HepG2 (cell line): ENCODE results near the gene SLIT1. TPM values are rescaled to one million over a fixed set of nuclear protein-coding genes. Genes with fewer than 3 reads are reported as not detected.

ENCODE experiments used
- ATRX ChIP-seq: sonication (generic); formaldehyde crosslinking; IDR thresholded peaks from 2 replicates; pipeline ENCODE4 v1.4.0; 2020; ENCODE audit warnings: missing genetic modification reagents, borderline replicate concordance
- BRD4 ChIP-seq: sonication (generic); formaldehyde crosslinking; IDR thresholded peaks from 2 replicates; pipeline ENCODE4 v1.4.0; 2020; ENCODE audit warnings: missing genetic modification reagents
- EED ChIP-seq: sonication (generic); formaldehyde crosslinking; IDR thresholded peaks from 2 replicates; pipeline ENCODE4 v1.5.0; 2020; ENCODE audit warnings: mild to moderate bottlenecking, missing genetic modification reagents
- FIP1L1 ChIP-seq: fragments of 200-400 bp; formaldehyde crosslinking; IDR thresholded peaks from 2 replicates; pipeline ENCODE4 v1.6.1; 2018; ENCODE audit warnings: low read depth, mild to moderate bottlenecking, low read length, moderate library complexity, borderline replicate concordance; ENCODE audit not compliant: insufficient read depth
- FOXM1 ChIP-seq: sonication (generic); formaldehyde crosslinking; IDR thresholded peaks from 2 replicates; pipeline ENCODE4 v1.5.0; 2020; ENCODE audit warnings: missing genetic modification reagents
- LCORL ChIP-seq, 2 experiments: fragments of 450-650 bp in 1 of 2; sonication (generic) in 1 of 2; formaldehyde crosslinking in 1 of 2; IDR thresholded peaks; 2 replicates each; pipeline versions ENCODE4 v1.5.0 to v1.6.1; 2017 to 2020; ENCODE audit warnings: antibody characterized with exemption in 1 of 2, missing genetic modification reagents in 1 of 2
- PCBP2 ChIP-seq: fragments of 200-400 bp; formaldehyde crosslinking; optimal IDR thresholded peaks from 2 replicates; pipeline ENCODE3; 2018; ENCODE audit warnings: low read length, low read depth; ENCODE audit not compliant: poor library complexity, severe bottlenecking
- SIN3B ChIP-seq: fragments of 150-350 bp; IDR thresholded peaks from 2 replicates; pipeline ENCODE4 v1.6.1; 2014; ENCODE audit warnings: low read length
- YEATS4 ChIP-seq: sonication (generic); formaldehyde crosslinking; IDR thresholded peaks from 2 replicates; pipeline ENCODE4 v1.4.0; 2020; ENCODE audit warnings: missing genetic modification reagents, borderline replicate concordance
- ZBTB7B ChIP-seq: sonication (generic); formaldehyde crosslinking; IDR thresholded peaks from 2 replicates; pipeline ENCODE4 v1.4.0; 2020; ENCODE audit warnings: missing genetic modification reagents
- ZFY ChIP-seq: sonication (generic); formaldehyde crosslinking; IDR thresholded peaks from 2 replicates; pipeline ENCODE4 v1.4.0; 2020; ENCODE audit warnings: missing genetic modification reagents
- ZMAT3 ChIP-seq: sonication (generic); formaldehyde crosslinking; conservative IDR thresholded peaks from 2 replicates; pipeline ENCODE4 v1.7.0; 2021; ENCODE audit warnings: missing genetic modification reagents
- ZNF138 ChIP-seq: sonication (generic); formaldehyde crosslinking; IDR thresholded peaks from 2 replicates; pipeline ENCODE4 v1.5.0; 2020; ENCODE audit warnings: mild to moderate bottlenecking, low read depth, missing genetic modification reagents
- ZNF354B ChIP-seq: sonication (generic); formaldehyde crosslinking; IDR thresholded peaks from 2 replicates; pipeline ENCODE4 v1.8.0; 2022; ENCODE audit warnings: mild to moderate bottlenecking, missing genetic modification reagents
- ZNF556 ChIP-seq: sonication (generic); formaldehyde crosslinking; IDR thresholded peaks from 2 replicates; pipeline ENCODE4 v1.4.0; 2020; ENCODE audit warnings: mild to moderate bottlenecking, missing genetic modification reagents, borderline replicate concordance
- ZNF629 ChIP-seq: sonication (generic); formaldehyde crosslinking; conservative IDR thresholded peaks from 2 replicates; pipeline ENCODE4 v1.5.0; 2020; ENCODE audit warnings: missing genetic modification reagents
- ZNF652 ChIP-seq: IDR thresholded peaks from 2 replicates; pipeline ENCODE4 v1.6.1; 2016; ENCODE audit warnings: low read depth, borderline replicate concordance
- ZNF768 ChIP-seq: sonication (generic); formaldehyde crosslinking; IDR thresholded peaks from 2 replicates; pipeline ENCODE4 v1.4.0; 2020; ENCODE audit warnings: missing genetic modification reagents
- ZNF816 ChIP-seq: sonication (generic); formaldehyde crosslinking; IDR thresholded peaks from 2 replicates; pipeline ENCODE4 v1.8.0; 2022; ENCODE audit warnings: missing genetic modification reagents, mild to moderate bottlenecking, borderline replicate concordance
- ZSCAN25 ChIP-seq: sonication (generic); formaldehyde crosslinking; IDR thresholded peaks from 2 replicates; pipeline ENCODE4 v1.8.0; 2022; ENCODE audit warnings: mild to moderate bottlenecking, missing genetic modification reagents
- polyA plus RNA-seq, 8 experiments: library from polyadenylated mRNA; depleted of rRNA in 3 of 8; stranded (reverse) in 7 of 8; unstranded in 1 of 8; fragments of >200 nt; fragmentation: Illumina TruSeq in 4 of 8; extraction: Trizol in 4 of 8; gene quantifications; 2 replicates each; pipeline versions ENCODE4 v1.2.1 to v1.2.3, GENCODE V29; 2011 to 2016; ENCODE audit warnings: low read depth in 4 of 8, missing spikeins in 1 of 8, mixed read lengths in 1 of 8; ENCODE audit not compliant: insufficient read depth in 1 of 8
- total RNA-seq, 5 experiments: library from RNA; depleted of rRNA; stranded (reverse); fragments of >200 nt; fragmentation: Illumina TruSeq; extraction: Trizol; gene quantifications; 2 replicates each; pipeline ENCODE4 v1.2.3, GENCODE V29; 2016; ENCODE audit warnings: low read depth in 1 of 5
- TF ChIP-seq, protein P1 (sequence below): sonication (generic); formaldehyde crosslinking; IDR thresholded peaks from 2 replicates; pipeline ENCODE4 v1.5.0; 2020; ENCODE audit warnings: mild to moderate bottlenecking, low read depth, missing genetic modification reagents, borderline replicate concordance
- TF ChIP-seq, protein P2 (sequence below): sonication (generic); formaldehyde crosslinking; IDR thresholded peaks from 2 replicates; pipeline ENCODE4 v1.5.0; 2020; ENCODE audit warnings: mild to moderate bottlenecking, missing genetic modification reagents, borderline replicate concordance
- TF ChIP-seq, protein P3 (sequence below): IDR thresholded peaks from 2 replicates; pipeline ENCODE4 v1.6.1; 2016; ENCODE audit warnings: low read depth, missing genetic modification reagents, missing compliant biosample characterization

The SLIT1 gene
- total and polyA plus RNA-seq, 2 of the 13 experiments (the other 11 are each of a cell fraction or from before 2014, with no cell fraction given) = 0.09 to 0.33 TPM

DNA sequence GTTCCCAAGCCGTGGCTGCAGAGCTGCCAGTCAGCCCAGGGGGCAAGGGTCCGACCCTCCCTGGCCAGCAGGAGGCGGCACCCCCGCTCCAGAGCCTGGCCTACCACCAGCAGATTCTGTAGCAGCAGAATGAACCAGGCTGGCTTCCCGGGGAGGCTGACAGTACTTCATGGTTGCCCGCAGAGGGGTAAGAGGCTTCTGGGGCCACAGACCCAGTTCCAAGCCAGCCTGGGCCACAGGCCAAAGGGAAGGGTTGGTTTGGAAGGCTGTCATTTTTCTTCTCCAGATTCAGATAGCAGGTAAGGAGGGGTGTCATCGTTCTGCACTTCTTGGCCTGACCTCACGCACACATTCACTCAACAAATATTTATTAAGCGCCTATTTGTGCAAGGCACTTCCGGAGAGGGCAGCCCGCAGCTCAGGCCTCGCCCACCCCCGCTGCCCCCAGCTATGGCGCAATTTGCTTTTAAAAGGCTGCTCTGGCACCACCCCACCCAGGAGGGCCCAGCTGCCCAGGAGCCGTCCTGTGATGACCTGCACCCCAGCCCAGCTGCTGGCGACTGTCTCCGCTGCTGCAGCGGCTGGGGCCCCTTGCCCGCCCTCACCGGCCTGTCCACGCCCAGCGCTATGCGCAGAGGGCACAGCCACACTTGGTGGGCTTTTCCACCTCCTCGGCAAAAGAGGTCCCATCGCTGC is 185.1 kb downstream of the SLIT1 start (continued):
- no peak for TF ChIP-seq EED (CRISPR knock-in tag)
- TF ChIP-seq, protein P1, sequence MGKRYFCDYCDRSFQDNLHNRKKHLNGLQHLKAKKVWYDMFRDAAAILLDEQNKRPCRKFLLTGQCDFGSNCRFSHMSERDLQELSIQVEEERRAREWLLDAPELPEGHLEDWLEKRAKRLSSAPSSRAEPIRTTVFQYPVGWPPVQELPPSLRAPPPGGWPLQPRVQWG (CRISPR knock-in tag) = no peak
- TF ChIP-seq SIN3B = no peak
- no peak for TF ChIP-seq ZNF138
- TF ChIP-seq ZNF768 (CRISPR knock-in tag) = no peak
- TF ChIP-seq, protein P2, sequence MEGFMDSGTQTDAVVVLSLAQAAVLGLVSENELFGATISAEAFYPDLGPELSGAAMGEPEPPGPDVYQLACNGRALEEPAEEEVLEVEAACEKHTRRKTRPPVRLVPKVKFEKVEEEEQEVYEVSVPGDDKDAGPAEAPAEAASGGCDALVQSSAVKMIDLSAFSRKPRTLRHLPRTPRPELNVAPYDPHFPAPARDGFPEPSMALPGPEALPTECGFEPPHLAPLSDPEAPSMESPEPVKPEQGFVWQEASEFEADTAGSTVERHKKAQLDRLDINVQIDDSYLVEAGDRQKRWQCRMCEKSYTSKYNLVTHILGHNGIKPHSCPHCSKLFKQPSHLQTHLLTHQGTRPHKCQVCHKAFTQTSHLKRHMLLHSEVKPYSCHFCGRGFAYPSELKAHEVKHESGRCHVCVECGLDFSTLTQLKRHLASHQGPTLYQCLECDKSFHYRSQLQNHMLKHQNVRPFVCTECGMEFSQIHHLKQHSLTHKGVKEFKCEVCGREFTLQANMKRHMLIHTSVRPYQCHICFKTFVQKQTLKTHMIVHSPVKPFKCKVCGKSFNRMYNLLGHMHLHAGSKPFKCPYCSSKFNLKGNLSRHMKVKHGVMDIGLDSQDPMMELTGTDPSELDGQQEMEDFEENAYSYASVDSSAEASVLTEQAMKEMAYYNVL (CRISPR knock-in tag) = no peak; the same call in 1 of the 2 replicates
- 0 out of 2 replicates have a peak, but pooled peaks have one; percentile 25 for TF ChIP-seq YEATS4 (CRISPR knock-in tag)
- no peak for TF ChIP-seq ZNF556 (CRISPR knock-in tag)
- peak; percentile 74; the same call in 1 of the 2 replicates for TF ChIP-seq ZBTB7B (CRISPR knock-in tag)
- TF ChIP-seq ZNF652 (CRISPR knock-in tag) = no peak
- TF ChIP-seq BRD4 (CRISPR knock-in tag) = no peak
- TF ChIP-seq ZSCAN25 (CRISPR knock-in tag) = no peak
- TF ChIP-seq LCORL (IDR thresholded peaks at IDR 0.05) = no peak
- TF ChIP-seq LCORL (CRISPR knock-in tag; IDR thresholded peaks at IDR 0.05) = peak; percentile 81
- TF ChIP-seq ATRX (CRISPR knock-in tag) = no peak
- no peak for TF ChIP-seq FOXM1 (CRISPR knock-in tag)
- no peak for TF ChIP-seq PCBP2
- TF ChIP-seq ZNF629 (CRISPR knock-in tag) = no peak
- TF ChIP-seq ZFY (CRISPR knock-in tag) = peak; percentile 42; the same call in 1 of the 2 replicates
- TF ChIP-seq, protein P3, sequence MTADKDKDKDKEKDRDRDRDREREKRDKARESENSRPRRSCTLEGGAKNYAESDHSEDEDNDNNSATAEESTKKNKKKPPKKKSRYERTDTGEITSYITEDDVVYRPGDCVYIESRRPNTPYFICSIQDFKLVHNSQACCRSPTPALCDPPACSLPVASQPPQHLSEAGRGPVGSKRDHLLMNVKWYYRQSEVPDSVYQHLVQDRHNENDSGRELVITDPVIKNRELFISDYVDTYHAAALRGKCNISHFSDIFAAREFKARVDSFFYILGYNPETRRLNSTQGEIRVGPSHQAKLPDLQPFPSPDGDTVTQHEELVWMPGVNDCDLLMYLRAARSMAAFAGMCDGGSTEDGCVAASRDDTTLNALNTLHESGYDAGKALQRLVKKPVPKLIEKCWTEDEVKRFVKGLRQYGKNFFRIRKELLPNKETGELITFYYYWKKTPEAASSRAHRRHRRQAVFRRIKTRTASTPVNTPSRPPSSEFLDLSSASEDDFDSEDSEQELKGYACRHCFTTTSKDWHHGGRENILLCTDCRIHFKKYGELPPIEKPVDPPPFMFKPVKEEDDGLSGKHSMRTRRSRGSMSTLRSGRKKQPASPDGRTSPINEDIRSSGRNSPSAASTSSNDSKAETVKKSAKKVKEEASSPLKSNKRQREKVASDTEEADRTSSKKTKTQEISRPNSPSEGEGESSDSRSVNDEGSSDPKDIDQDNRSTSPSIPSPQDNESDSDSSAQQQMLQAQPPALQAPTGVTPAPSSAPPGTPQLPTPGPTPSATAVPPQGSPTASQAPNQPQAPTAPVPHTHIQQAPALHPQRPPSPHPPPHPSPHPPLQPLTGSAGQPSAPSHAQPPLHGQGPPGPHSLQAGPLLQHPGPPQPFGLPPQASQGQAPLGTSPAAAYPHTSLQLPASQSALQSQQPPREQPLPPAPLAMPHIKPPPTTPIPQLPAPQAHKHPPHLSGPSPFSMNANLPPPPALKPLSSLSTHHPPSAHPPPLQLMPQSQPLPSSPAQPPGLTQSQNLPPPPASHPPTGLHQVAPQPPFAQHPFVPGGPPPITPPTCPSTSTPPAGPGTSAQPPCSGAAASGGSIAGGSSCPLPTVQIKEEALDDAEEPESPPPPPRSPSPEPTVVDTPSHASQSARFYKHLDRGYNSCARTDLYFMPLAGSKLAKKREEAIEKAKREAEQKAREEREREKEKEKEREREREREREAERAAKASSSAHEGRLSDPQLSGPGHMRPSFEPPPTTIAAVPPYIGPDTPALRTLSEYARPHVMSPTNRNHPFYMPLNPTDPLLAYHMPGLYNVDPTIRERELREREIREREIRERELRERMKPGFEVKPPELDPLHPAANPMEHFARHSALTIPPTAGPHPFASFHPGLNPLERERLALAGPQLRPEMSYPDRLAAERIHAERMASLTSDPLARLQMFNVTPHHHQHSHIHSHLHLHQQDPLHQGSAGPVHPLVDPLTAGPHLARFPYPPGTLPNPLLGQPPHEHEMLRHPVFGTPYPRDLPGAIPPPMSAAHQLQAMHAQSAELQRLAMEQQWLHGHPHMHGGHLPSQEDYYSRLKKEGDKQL (CRISPR knock-in tag) = peak; percentile 33; the same call in 1 of the 2 replicates
- no peak for TF ChIP-seq ZNF354B (CRISPR knock-in tag)
- no peak for TF ChIP-seq ZMAT3
- no peak for TF ChIP-seq FIP1L1
- no peak for TF ChIP-seq ZNF816 (CRISPR knock-in tag)
